ENCODE data around the gene TIAM2.

DNA sequence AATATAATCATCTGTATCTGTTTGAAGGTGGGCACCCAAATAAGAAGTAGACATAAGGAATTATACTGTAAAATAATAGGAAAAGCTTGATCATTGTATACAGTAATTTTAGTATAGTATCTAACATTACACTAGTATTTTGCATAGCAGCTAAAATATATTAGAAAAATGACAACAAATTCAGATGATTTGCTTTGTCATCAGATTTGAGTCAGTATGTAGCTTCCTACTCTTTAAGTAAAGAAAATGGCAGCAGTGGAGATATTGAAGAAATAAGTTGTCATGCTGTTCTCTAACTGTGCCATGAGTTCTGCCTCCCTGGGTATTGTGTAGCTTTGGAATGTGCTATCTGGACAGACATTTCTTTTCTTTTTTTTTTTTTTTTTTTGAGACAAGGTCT, 74.4 kb downstream of the TIAM2 start:
- no peak for TF ChIP-seq CTCF (IDR thresholded peaks at IDR 0.05)
- no peak for TF ChIP-seq POLR2A (IDR thresholded peaks at IDR 0.05)

Measured in ovary (tissue), 3 donors.